IMR-90 (cell line): ENCODE data around the gene SEL1L3. TPM values are rescaled to one million over a fixed set of nuclear protein-coding genes. Genes with fewer than 3 reads are reported as not detected.

Source experiments
- ATAC-seq: fragments of 200-7000 bp; cut with Tn5 transposase; 2 replicates; pipeline ENCODE4 v1.9.1; 2020; ENCODE audit warnings: low read depth, mild to moderate bottlenecking, moderate library complexity
- BruUV-seq: library from RNA; stranded (reverse); fragments of 400-500 nt; replicated peaks from 2 replicates; lab custom pipeline; 2021; lab: Mats Ljungman, UMichigan
- CTCF ChIA-PET: fragments of 300-600 bp; formaldehyde crosslinking; extraction: SDS; loops from one replicate; lab custom pipeline; 2021; ENCODE audit warnings: antibody characterized with exemption; lab: Yijun Ruan, JAX
- POLR2A ChIA-PET: fragments of 300-600 bp; sonication (Branson Sonifier 250); formaldehyde crosslinking; loops from one replicate; lab custom pipeline; 2022; ENCODE audit warnings: antibody characterized with exemption; ENCODE audit not compliant: unreplicated experiment; lab: Charles Lee
- DNase-seq: peaks from one replicate; pipeline ENCODE4 v3.0.0; 2013
- H2AFZ ChIP-seq: replicated peaks from 2 replicates; pipeline ENCODE3; 2013; ENCODE audit warnings: low read length, mild to moderate bottlenecking; ENCODE audit not compliant: poor library complexity
- H2AK5ac ChIP-seq: 2 replicates; pipeline ENCODE4 v1.6.1; 2013; ENCODE audit warnings: low read depth, low read length, inconsistent platforms
- H2AK9ac ChIP-seq: replicated peaks from 2 replicates; pipeline ENCODE3; 2013; ENCODE audit warnings: mild to moderate bottlenecking, low read depth, low read length, moderate library complexity; ENCODE audit not compliant: poor library complexity
- H2BK120ac ChIP-seq: 2 replicates; pipeline ENCODE4 v1.6.1; 2013; ENCODE audit warnings: low read depth, low read length, inconsistent platforms
- H2BK15ac ChIP-seq: 3 replicates; pipeline ENCODE4 v1.6.1; 2013; ENCODE audit warnings: low read depth, low read length, inconsistent platforms
- H2BK20ac ChIP-seq: 2 replicates; pipeline ENCODE4 v1.6.1; 2013; ENCODE audit warnings: low read depth, mild to moderate bottlenecking, inconsistent platforms, low read length, moderate library complexity
- H2BK5ac ChIP-seq: 2 replicates; pipeline ENCODE4 v1.6.1; 2013; ENCODE audit warnings: mild to moderate bottlenecking, low read depth, low read length, inconsistent platforms; ENCODE audit not compliant: poor library complexity, severe bottlenecking
- H3K14ac ChIP-seq: replicated peaks from 2 replicates; pipeline ENCODE4 v1.6.1; 2013; ENCODE audit warnings: low read depth, low read length, inconsistent platforms
- H3K18ac ChIP-seq: 2 replicates; pipeline ENCODE4 v1.6.1; 2013; ENCODE audit warnings: low read depth, low read length, control low read depth
- H3K23ac ChIP-seq: 2 replicates; pipeline ENCODE4 v1.6.1; 2013; ENCODE audit warnings: low read depth, low read length, inconsistent platforms
- H3K27ac ChIP-seq: 2 replicates; pipeline ENCODE4 v1.5.1; 2013; ENCODE audit warnings: mild to moderate bottlenecking, control low read depth, low read length; ENCODE audit not compliant: insufficient read depth
- H3K27me3 ChIP-seq: 2 replicates; pipeline ENCODE4 v1.6.1; 2013; ENCODE audit warnings: low read length; ENCODE audit not compliant: control insufficient read depth, insufficient read depth
- H3K36me3 ChIP-seq: 2 replicates; pipeline ENCODE4 v1.6.1; 2013; ENCODE audit warnings: low read length, mixed read lengths; ENCODE audit not compliant: control insufficient read depth, insufficient read depth
- H3K4ac ChIP-seq: 2 replicates; pipeline ENCODE4 v1.6.1; 2013; ENCODE audit warnings: low read depth, low read length, inconsistent platforms
- H3K4me1 ChIP-seq: 2 replicates; pipeline ENCODE4 v1.6.1; 2013; ENCODE audit warnings: low read length, mixed read lengths; ENCODE audit not compliant: control insufficient read depth, insufficient read depth
- H3K4me2 ChIP-seq: 2 replicates; pipeline ENCODE4 v1.6.1; 2013; ENCODE audit warnings: low read depth, mild to moderate bottlenecking, control low read depth, low read length, moderate library complexity
- H3K4me3 ChIP-seq: 2 replicates; pipeline ENCODE4 v1.5.1; 2013; ENCODE audit warnings: low read depth, mild to moderate bottlenecking, control low read depth, low read length, moderate library complexity; ENCODE audit not compliant: insufficient read depth
- H3K56ac ChIP-seq: 2 replicates; pipeline ENCODE4 v1.6.1; 2013; ENCODE audit warnings: low read length, inconsistent platforms; ENCODE audit not compliant: insufficient read depth; ENCODE audit errors: extremely low read depth
- H3K79me1 ChIP-seq, 2 experiments: 2 replicates each; pipeline ENCODE4 v1.6.1; 2013; ENCODE audit warnings: low read length in 2 of 2, inconsistent platforms in 1 of 2, low read depth in 1 of 2
- H3K9ac ChIP-seq: 2 replicates; pipeline ENCODE4 v1.6.1; 2013; ENCODE audit warnings: low read depth, low read length, control low read depth
- H3K9me1 ChIP-seq: 2 replicates; pipeline ENCODE4 v1.6.1; 2013; ENCODE audit warnings: low read length, inconsistent platforms; ENCODE audit not compliant: insufficient read depth
- H3K9me3 ChIP-seq: 2 replicates; pipeline ENCODE4 v1.6.1; 2013; ENCODE audit warnings: low read length; ENCODE audit not compliant: control insufficient read depth, insufficient read depth
- H4K20me1 ChIP-seq: 2 replicates; pipeline ENCODE4 v1.6.1; 2013; ENCODE audit warnings: low read length, inconsistent platforms; ENCODE audit not compliant: insufficient read depth
- H4K5ac ChIP-seq: 2 replicates; pipeline ENCODE4 v1.6.1; 2013; ENCODE audit warnings: mild to moderate bottlenecking, low read depth, low read length, control low read depth
- H4K8ac ChIP-seq, 2 experiments: 2 replicates each; pipeline ENCODE4 v1.6.1; 2013; ENCODE audit warnings: low read depth in 2 of 2, low read length in 2 of 2, control low read depth in 1 of 2, inconsistent platforms in 1 of 2
- H4K91ac ChIP-seq: 2 replicates; pipeline ENCODE4 v1.6.1; 2013; ENCODE audit warnings: low read depth, low read length, inconsistent platforms; ENCODE audit not compliant: insufficient read depth
- BHLHE40 ChIP-seq: fragments of 150-350 bp; IDR thresholded peaks from 2 replicates; pipeline ENCODE4 v1.6.1; 2016; ENCODE audit warnings: mild to moderate bottlenecking, low read depth, low read length
- CEBPB ChIP-seq: IDR thresholded peaks from 2 replicates; pipeline ENCODE4 v1.6.1; 2012; ENCODE audit warnings: low read depth, low read length, improper control_type of control experiment
- CHD1 ChIP-seq: IDR thresholded peaks from 2 replicates; pipeline ENCODE4 v1.6.1; 2012; ENCODE audit warnings: low read depth, low read length, improper control_type of control experiment
- ELK1 ChIP-seq: fragments of 150-350 bp; IDR thresholded peaks from 2 replicates; pipeline ENCODE4 v1.6.1; 2016; ENCODE audit warnings: low read depth, mild to moderate bottlenecking, low read length, moderate library complexity, borderline replicate concordance
- FOS ChIP-seq: fragments of 150-350 bp; IDR thresholded peaks from 2 replicates; pipeline ENCODE4 v1.6.1; 2016; ENCODE audit warnings: low read depth, low read length
- MAZ ChIP-seq: IDR thresholded peaks from 2 replicates; pipeline ENCODE4 v1.6.1; 2012; ENCODE audit warnings: low read depth, mild to moderate bottlenecking, low read length, improper control_type of control experiment, moderate library complexity, borderline replicate concordance
- NFE2L2 ChIP-seq: fragments of 150-350 bp; IDR thresholded peaks from 2 replicates; pipeline ENCODE4 v1.6.1; 2016; ENCODE audit warnings: low read depth, mild to moderate bottlenecking, low read length
- RAD21 ChIP-seq: IDR thresholded peaks from 2 replicates; pipeline ENCODE4 v1.6.1; 2012; ENCODE audit warnings: low read length, improper control_type of control experiment
- RCOR1 ChIP-seq: IDR thresholded peaks from 2 replicates; pipeline ENCODE4 v1.6.1; 2012; ENCODE audit warnings: mild to moderate bottlenecking, low read length, improper control_type of control experiment; ENCODE audit not compliant: insufficient replicate concordance
- RFX5 ChIP-seq: IDR thresholded peaks from 2 replicates; pipeline ENCODE4 v1.8.0; 2012; ENCODE audit warnings: low read depth, mild to moderate bottlenecking, low read length, moderate library complexity
- SMC3 ChIP-seq: fragments of 150-350 bp; IDR thresholded peaks from 2 replicates; pipeline ENCODE4 v1.6.1; 2016; ENCODE audit warnings: low read depth, mild to moderate bottlenecking, antibody characterized with exemption, low read length, moderate library complexity
- WGBS, 2 experiments: methylation state at CpG; one replicate each; pipeline versions ENCODE4 v1.1.5 to v1.1.7; 2013; ENCODE audit warnings: missing lambda C conversion rate in 2 of 2; ENCODE audit not compliant: insufficient read length in 1 of 2; ENCODE audit errors: extremely low coverage in 2 of 2; 5-methylcytosine and 5-hydroxymethylcytosine counted together
- dilution Hi-C: fragments of 300-500 bp; cut with HindIII; formaldehyde crosslinking; loops from one replicate; pipeline ENCODE4 v1.14.3; 2018; ENCODE audit warnings: low sequenced_read_pairs; ENCODE audit not compliant: unreplicated experiment
- in situ Hi-C: fragments of 300-500 bp; cut with MboI; formaldehyde crosslinking; loops from 3 replicates; pipeline ENCODE4 v1.14.3; 2019; ENCODE audit warnings: low sequenced_read_pairs, inconsistent platforms, mixed read lengths
- intact Hi-C: fragments of 100-400 bp; cut with micrococcal nuclease; formaldehyde crosslinking; loops from 2 replicates; pipeline ENCODE4 v1.10.0; 2022
- polyA plus RNA-seq, 3 experiments: library from polyadenylated mRNA; depleted of rRNA; stranded (reverse); fragments of >200 nt; gene quantifications; 2 replicates each; pipeline ENCODE4 v1.2.3, GENCODE V29; 2012; ENCODE audit warnings: low replicate concordance in 1 of 3
- total RNA-seq: library from RNA; depleted of rRNA; stranded (reverse); fragments of >200 nt; gene quantifications from 2 replicates; pipeline ENCODE4 v1.2.3, GENCODE V29; 2012
- TF ChIP-seq, protein P1 (sequence below): conservative IDR thresholded peaks from 2 replicates; pipeline ENCODE4 v1.5.1; 2012; ENCODE audit warnings: mild to moderate bottlenecking, low read depth, low read length, improper control_type of control experiment
- TF ChIP-seq, protein P2 (sequence below): fragments of 150-350 bp; IDR thresholded peaks from 2 replicates; pipeline ENCODE4 v1.6.1; 2017; ENCODE audit warnings: mild to moderate bottlenecking, antibody characterized with exemption, low read length, low read depth

Gene SEL1L3
- total and polyA plus RNA-seq, 2 of the 4 experiments (the other 2 are of a cell fraction) = 16.4 to 43.7 TPM

DNA sequence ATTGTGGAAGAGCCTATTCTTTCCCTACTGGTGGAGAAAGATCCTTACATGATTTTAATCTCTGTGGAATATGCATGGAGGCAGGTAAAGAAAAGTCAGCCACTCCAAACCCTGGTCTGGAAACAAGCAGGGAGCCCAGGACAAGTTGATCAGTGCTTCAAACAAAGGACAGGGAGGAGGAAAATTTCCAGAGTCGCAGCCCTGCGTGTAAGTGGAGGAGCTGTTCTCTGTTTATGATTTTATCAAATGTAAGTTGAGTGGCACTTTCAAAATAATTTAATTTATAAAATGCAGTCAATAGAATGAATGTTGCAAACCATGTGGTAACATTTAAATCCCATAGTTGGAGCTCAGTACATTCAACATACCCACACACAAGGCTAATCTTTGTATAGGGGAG, 150.2 kb downstream of the SEL1L3 start:
- intact Hi-C loops (no loop called here), in situ Hi-C loops (no loop called here), dilution Hi-C loops (no loop called here)
- no peak overlapping the region for H2AK9ac ChIP-seq
- no peak overlapping the region for H3K4me3 ChIP-seq
- no peak overlapping the region for H3K14ac ChIP-seq
- H3K23ac ChIP-seq = no peak overlapping the region
- ChIA-PET CTCF (no interaction called here), POLR2A (no interaction called here)
- H3K27me3 ChIP-seq = no peaks in the 10 kb centered on the region; the same call in 1 of the 2 replicates
- no peak overlapping the region for H2BK5ac ChIP-seq
- no peak for ATAC-seq
- H3K4ac ChIP-seq = no peak overlapping the region
- no peaks in the 10 kb centered on the region for H3K9me3 ChIP-seq
- no TSS peak for BruUV-seq
- H4K5ac ChIP-seq = no peak overlapping the region
- no peak for TF ChIP-seq BHLHE40
- TF ChIP-seq RCOR1 = no peak
- no peak for TF ChIP-seq SMC3
- no peak for TF ChIP-seq CEBPB
- TF ChIP-seq MAZ = no peak
- no peak for TF ChIP-seq CHD1
- TF ChIP-seq NFE2L2 = no peak
- no peak for TF ChIP-seq RAD21
- TF ChIP-seq, protein P1, sequence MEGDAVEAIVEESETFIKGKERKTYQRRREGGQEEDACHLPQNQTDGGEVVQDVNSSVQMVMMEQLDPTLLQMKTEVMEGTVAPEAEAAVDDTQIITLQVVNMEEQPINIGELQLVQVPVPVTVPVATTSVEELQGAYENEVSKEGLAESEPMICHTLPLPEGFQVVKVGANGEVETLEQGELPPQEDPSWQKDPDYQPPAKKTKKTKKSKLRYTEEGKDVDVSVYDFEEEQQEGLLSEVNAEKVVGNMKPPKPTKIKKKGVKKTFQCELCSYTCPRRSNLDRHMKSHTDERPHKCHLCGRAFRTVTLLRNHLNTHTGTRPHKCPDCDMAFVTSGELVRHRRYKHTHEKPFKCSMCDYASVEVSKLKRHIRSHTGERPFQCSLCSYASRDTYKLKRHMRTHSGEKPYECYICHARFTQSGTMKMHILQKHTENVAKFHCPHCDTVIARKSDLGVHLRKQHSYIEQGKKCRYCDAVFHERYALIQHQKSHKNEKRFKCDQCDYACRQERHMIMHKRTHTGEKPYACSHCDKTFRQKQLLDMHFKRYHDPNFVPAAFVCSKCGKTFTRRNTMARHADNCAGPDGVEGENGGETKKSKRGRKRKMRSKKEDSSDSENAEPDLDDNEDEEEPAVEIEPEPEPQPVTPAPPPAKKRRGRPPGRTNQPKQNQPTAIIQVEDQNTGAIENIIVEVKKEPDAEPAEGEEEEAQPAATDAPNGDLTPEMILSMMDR = no peak
- TF ChIP-seq RFX5 = no peak
- TF ChIP-seq, protein P2, sequence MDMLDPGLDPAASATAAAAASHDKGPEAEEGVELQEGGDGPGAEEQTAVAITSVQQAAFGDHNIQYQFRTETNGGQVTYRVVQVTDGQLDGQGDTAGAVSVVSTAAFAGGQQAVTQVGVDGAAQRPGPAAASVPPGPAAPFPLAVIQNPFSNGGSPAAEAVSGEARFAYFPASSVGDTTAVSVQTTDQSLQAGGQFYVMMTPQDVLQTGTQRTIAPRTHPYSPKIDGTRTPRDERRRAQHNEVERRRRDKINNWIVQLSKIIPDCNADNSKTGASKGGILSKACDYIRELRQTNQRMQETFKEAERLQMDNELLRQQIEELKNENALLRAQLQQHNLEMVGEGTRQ = no peak
- TF ChIP-seq FOS = no peak
- no peak for TF ChIP-seq ELK1
- no peaks in the 10 kb centered on the region for H3K36me3 ChIP-seq
- H2AK5ac ChIP-seq = no peak overlapping the region
- H3K9me1 ChIP-seq = no peaks in the 10 kb centered on the region
- H3K56ac ChIP-seq = no peak overlapping the region
- H2BK15ac ChIP-seq = no peak overlapping the region
- no peak overlapping the region for H3K4me2 ChIP-seq
- H4K8ac ChIP-seq = no peak overlapping the region
- H4K91ac ChIP-seq = no peak overlapping the region
- no peaks in the 10 kb centered on the region for H4K20me1 ChIP-seq
- H3K9ac ChIP-seq = no peak overlapping the region
- WGBS, 2 experiments = no CpG with 5 or more reads among the region's 2 CpGs
- no peak overlapping the region for H2AFZ ChIP-seq
- H3K79me1 ChIP-seq = no peaks in the 10 kb centered on the region
- H3K27ac ChIP-seq = no peak overlapping the region
- DNase-seq = no peak
- H2BK120ac ChIP-seq = no peak overlapping the region
- no peak overlapping the region for H2BK20ac ChIP-seq
- no peaks in the 10 kb centered on the region for H3K4me1 ChIP-seq
- no peak overlapping the region for H3K18ac ChIP-seq
